ENCODE data around the gene EPHA10.

DNA sequence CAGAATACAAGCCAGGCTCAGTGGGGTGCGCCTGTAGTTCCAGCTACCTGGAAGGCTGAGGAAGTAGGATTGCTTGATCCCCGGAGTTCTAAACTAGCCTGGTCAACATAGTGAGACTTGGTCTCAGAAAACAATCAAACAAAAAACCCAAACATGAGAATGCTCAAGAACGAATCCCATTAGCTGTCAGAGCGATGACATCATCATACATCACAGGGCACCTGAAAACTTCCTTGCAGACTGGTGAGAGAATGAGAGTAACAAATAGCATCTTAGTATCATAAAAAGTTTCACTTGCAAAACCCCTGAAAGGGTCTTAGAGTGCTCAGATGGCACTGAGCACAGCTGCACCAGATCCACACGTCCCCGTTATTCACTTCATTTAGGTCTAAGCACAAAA, 93.7 kb downstream of the EPHA10 start:
- TF ChIP-seq ZNF274 (IDR thresholded peaks at IDR 0.05; ENCODE audit: low read depth, low read length) (no peak), YY1 (IDR thresholded peaks at IDR 0.05; ENCODE audit: insufficient read depth, insufficient read length) (no peak)

All from NT2/D1 (cell line).